Prostate gland (tissue), 2 donors: ENCODE measurements around the gene DENND1C.

ENCODE experiments used
- CTCF ChIP-seq, 4 experiments: fragments of 200-600 bp in 2 of 4; fragments of 450-650 bp in 2 of 4; sonication (generic) in 2 of 4; IDR thresholded peaks; 1 replicate in 3 of 4; 2 replicates in 1 of 4; pipeline ENCODE4 v1.5.1; 2016 to 2019; ENCODE audit warnings: antibody characterized with exemption in 4 of 4, mild to moderate bottlenecking in 2 of 4, moderate library complexity in 2 of 4
- POLR2A ChIP-seq: fragments of 450-650 bp; IDR thresholded peaks from one replicate; pipeline ENCODE4 v1.6.1; 2016; ENCODE audit warnings: antibody characterized with exemption, mild to moderate bottlenecking

GRCh38 chr19:6457958-6458694 lies 23.5 kb downstream of the DENND1C start:
- no peak for TF ChIP-seq POLR2A
- no peak for TF ChIP-seq CTCF (IDR thresholded peaks at IDR 0.05)
